LHCN-M2 (cell line): ENCODE results near the gene NUAK1. TPM values are rescaled to one million over a fixed set of nuclear protein-coding genes. Genes with fewer than 3 reads are reported as not detected.

ENCODE experiments used
- DNase-seq: peaks from one replicate; pipeline ENCODE4 v3.0.0-alpha.2; 2012; ENCODE audit warnings: low read depth
- total RNA-seq: library from RNA; depleted of rRNA; stranded (reverse); fragments of >200 nt; gene quantifications from 2 replicates; pipeline ENCODE4 v1.2.3, GENCODE V29; 2014

The NUAK1 gene
- total RNA-seq, 1 experiment from 2014 or later, result 6.0 TPM

DNA sequence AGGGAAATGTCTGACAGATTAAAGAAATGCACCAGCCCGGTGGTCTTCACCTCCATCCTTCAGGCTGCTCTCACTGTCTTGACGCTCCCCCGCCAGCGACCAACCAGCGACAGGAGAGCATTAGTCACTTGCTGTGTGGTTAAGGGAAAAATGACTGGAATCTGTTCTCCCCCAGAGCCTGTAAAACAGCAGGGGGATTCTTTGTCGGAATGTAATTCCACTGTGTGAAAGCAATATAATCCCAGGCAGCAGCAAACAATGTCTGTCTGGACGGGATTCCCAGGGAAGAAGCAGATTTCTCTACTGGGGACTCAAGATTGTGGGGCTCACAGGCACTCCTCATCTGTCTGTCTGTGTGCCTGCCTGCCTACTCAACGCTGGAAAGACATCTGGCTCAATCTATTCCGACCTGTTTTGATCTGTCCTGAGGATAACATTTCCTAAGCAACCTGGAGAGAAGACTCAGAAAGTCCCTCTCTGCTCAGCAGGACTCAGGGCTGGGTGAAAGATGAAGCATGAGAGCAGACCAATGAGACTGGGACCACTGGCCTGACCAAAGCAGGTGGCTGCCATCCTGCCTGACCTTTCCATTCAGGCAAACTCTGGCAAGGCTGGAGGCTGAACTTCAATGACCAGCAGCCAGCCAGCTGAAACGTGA is 54.6 kb downstream of the NUAK1 start:
- DNase-seq, result peak; percentile 85

DNA sequence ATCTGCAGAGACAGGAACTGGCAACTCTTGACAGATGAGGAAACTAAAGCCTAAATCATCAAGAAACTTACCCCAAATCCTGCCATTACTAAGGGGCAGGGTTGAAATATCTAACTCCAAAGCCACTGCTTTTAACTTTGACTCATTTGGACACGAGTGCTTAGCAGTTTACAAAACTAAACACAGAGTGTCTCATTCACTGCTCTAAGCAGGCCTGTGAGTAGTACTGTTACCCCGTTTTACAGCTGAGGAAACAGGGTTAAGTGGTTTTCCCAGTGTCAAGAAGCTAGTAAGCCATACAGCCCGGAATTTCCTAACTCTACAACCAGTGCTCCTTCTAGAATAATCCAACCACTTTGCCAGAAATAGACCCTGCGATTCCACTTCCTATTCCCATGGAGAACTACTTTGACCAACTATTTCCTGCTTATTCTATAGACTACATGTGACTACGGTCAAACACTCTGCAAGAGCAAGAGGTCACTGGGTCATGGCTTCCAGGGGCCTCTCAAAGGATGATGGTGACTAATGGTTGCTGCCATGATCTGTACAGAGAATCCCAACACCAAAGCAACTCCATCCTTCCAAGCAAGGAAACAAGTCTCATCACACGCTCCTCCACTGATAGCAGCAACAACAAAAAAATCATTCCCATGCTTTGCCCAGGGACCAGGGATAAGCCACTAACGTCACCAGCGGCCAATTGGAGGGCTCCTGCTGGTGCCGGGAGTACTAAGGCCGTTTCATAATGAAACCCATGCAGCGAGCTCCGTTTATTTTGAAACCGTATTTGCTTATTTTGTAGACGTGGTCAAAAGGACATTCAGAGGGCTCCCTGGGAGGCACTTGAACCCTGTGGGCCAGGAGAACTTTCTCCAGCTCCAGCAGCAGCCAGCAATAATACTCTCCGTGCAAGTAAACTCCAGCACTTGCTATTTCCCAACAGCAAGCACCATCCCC is 56.3 kb downstream of the NUAK1 start:
- DNase-seq, result no peak

DNA sequence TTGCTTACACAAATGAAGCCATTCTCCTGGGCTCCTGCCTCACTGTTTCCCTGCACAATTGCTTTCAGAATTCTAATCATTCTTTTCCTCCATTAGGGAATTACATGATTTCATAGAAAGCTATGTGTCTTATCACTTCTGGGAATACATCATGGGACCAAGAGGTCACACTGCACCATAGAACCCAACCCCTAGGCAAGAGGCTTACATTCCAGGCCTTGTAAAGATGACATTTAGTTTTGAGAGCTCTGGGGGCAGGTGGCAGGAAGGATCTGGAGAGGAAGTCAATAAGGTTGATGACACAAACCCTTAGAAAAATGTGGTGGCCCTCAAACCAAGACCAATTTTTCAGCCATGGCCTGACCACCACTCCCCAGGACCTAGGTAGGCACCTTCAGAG is 57.1 kb downstream of the NUAK1 start:
- DNase-seq, result peak; percentile 42

DNA sequence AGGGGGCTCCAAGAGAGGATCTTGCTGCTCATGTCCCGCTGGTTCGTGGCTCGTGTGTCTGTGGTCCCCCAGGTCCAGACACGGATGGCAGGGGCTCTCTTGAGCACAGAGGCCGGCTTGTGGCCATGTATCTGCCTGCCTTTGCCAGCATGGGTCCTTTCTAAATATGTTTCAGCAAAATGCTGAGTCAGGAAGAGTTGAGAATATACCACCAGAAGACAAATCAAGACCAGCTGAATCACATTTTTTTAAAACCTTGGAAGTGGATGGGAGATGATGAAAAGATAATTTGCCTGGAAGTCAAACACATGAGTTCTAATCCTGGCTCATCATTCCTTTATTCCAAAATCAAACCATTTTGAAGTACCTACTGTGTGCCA is 58.0 kb downstream of the NUAK1 start:
- DNase-seq, result no peak

DNA sequence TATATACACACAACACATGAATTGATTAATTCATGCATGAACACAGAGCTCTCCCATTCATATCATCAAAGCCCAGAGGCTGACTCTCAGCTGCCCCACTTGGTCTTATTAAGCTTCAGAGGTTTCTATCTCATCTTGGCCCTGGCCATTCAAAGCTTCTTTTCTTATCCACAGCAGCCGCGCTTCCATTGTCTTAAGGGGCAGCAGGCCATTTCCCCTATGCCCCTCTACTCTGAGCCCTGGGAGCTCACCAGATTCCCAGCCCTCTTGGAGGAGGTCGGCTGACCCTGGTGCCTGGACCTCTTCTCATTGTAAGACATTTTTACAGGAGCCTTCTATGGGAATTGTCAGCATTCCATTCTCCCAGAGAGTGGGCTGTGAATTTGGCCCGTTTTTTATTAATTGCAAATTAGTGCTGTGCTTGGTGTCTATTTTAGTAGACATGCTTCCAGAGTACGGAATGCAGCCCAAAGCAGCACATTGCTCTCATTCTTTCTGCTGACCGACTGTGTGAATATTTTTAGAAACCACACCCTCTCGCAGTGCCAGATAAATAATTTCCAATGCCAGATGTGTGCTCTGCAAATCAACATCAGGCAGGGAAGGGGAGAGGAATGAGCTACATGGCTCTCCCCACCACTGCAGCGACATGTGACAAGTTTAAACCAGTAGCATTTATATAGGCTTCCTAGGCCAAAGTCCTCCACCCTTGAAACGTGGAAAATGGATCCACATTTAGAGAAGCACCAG is 58.5 kb downstream of the NUAK1 start:
- peak; percentile 44 for DNase-seq

DNA sequence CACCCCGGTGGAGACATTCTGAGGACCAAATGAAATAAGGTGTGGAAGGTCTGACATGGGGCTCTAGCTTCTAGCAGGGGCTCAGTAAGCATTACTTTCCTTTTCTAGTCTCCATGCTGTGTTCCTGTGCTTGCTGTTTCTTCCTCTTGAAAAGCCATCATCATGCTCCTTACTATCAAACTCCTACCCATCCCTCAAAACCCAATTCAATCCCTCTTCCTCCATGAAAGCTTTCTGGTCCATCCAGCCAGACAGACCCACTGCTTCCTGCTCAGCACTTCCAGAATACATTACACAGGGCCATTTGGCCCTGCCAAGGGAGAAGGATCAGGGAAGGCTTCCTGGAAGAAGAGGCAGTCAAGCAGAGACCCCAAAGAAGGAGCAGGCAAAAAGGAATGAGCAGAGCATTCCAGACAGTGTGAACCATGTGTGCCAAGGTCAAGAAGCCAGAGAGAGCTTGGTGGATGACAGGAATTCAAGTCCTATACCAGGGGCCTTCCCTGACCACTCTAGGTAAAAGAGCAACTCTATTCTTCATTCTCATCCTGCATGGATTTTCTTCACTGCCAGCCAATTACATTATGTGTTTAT is 59.5 kb downstream of the NUAK1 start:
- no peak for DNase-seq

DNA sequence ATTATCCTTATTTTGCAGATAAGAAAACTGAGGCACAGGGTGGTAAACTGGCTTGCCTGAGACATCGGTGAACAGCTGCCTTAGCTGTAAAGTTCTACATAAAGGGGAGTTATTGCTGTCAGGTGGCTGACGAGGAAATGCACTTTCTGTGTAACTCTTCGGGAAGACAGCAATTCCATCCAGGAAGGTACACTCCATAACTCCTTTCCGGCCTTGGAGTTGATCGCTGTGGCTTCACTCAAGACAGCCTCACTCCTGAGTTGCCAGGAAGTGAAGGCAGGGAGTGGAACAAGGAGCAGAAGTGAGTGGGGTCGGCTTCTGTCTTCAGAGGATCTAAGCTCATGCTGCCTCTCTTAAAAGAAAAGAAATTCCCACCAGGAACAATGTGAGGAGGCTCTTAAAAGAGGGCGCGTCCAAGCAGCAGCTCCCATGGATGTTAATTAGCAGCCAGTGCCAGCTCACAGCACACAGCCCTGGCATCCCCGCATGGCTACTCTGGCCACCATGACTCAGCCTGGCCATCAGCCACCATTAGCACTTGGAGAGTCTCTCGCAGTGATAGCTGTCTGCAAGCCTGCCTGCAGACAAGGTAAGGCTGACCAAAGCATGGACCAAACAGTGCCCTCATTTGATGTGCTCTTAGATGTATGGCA is 60.3 kb downstream of the NUAK1 start:
- peak; percentile 80 for DNase-seq

DNA sequence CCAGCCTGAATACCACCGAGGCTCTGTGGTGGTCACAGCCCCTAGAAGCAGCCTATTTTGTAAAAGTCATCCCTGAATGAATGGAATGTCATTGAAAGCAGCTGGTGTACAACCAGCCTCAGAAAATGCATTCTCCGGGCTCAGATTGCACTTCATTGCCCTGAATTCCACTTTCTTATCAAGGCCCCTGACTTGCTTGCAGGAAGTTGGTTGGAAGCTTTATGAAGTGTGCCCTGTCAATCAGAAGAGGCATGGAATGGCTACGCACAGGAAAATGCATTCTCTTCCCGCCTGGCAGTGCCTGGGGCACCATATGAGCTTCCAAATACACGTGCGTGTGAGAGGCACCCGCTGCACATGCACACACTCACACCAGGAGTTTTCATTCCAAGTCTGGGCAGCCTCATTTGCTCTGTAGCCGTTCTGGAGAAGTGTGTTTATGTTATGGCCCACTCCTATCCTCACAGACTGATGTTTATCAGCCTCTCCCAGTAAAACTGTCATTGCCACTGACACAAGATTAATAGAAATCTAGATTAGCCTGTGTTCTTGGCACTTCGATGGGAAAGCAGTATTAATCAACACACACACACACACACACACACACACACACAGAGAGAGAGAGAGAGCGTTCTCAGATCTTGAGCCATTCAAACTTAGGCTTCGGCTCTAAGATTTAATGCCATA is 63.9 kb downstream of the NUAK1 start:
- peak; percentile 78 for DNase-seq

DNA sequence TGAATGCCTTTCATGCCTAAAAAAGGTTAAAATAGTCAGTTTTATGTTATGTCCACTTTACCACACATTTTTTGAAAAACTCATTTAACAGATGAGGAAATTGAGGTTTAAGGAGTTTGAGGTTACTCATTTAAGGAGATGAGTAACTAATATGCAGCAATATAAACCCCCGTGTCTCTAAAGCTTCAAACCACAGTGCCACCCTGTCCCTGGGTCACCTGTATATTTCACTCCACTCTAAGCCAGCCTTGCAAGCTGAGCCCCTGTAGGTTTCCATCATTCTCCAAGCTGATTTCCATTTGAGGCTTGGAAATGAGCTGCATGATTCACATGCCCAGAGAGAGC is 64.4 kb downstream of the NUAK1 start:
- DNase-seq, result no peak

DNA sequence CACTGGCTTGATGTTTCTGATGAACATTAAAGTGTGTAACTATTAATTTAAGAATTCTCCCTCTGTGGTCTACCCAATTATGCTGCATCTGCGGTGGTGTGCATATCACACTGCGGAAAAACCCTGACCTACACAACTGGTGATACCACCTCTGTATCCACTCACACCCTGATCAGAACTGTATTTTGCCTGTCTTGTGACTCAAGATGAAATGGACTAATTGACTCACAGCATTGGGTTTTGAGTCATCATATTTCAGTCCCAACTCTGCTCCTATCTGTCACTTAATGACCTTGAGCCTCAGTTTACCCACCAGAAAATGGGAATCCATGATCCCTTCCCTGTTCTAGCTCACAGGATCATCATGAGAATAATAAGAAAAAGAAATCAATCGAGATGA is 65.6 kb downstream of the NUAK1 start:
- DNase-seq, result no peak

DNA sequence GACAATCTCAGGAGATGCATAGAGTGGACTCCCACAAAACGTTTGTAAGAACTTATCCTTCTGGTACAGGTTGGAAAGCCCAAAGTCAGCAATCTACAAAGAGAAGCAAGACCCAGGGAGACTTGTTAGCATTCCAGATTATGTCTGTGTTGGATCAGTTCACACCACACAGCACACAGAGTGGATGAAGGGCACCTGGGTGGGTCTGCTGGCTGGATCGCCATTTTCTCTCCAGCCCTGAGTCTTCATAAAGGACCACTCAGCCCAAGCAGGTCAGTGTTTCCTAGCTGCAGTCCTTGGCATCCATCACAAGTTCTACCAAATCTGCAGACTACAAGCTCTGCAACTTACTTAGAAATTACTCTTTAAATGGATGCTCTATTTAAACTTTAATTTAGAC is 66.0 kb downstream of the NUAK1 start:
- DNase-seq, result no peak

DNA sequence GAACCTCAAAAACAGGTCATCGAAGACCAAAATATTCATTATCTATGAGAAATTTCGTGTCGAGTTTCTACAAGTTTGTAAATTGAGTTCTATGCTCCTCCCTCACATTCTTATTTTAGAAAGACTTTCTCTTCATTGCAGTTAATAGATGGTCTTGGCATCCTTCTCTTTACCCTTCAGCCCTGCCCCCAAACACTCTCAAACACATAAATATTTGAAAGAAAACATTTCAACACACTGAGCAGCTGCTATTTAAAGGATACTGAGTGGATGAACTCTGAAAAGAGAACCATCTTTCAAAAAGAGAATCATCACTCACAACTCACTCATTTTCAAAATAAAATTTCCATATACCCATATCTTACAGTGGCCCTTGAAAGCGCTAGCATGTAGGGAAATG is 67.1 kb downstream of the NUAK1 start:
- DNase-seq, result peak; percentile 33

DNA sequence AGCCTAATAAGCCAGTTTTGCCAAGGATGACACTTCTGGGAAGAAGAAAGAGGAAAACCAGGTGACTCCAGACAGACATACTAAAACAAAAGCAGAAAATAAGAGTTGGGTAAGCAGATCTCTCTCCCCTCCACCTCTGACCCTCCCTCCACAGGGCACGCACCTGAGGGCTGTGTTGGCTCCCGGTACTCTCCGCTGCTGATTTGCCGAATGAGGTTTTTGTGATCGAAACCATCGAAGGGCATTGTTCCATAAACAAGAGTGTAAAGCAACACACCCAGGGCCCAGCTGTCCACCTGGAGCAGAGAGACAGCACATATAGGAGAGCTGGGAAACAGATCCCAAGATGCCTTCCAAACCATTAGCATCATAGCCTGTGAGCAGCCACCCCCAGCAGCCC is 68.1 kb downstream of the NUAK1 start:
- no peak for DNase-seq

DNA sequence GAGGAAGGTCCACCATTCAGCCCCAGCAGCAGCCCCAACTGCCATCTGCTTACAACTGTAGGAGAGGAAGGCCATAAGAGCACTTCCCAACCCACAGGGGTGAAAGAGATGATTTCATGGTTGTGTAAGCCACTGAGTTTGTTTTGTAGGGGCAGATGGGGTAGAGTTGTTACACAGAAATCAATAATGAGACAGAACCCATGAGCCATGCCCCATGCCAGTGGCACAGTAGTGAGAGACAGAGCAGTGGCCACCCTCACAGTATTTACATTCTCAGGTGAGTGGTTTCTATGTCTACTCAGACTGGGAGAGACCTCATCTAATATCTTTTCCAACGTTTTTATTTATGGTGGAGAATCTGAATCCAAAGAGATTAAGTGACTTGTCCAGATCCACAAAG is 68.6 kb downstream of the NUAK1 start:
- no peak for DNase-seq

DNA sequence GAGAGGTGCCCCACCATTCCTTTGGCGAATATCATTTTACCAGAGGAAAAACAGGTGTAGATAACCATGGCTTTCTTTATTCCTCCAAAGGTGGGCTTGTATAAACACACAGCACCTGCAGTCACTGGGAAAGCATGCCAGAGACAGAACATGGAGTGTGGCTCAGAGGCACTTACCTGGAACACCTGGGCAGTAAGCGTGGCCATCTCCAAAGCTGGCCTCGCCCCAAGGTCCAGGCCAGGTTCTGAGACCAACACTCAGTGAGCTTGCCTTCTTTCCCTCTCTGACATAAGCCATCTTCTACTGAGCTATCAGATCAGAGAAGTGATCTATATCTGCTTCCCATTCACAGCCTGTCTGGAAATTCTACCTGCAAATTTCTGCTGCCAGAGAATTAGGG is 70.5 kb downstream of the NUAK1 start:
- no peak for DNase-seq

DNA sequence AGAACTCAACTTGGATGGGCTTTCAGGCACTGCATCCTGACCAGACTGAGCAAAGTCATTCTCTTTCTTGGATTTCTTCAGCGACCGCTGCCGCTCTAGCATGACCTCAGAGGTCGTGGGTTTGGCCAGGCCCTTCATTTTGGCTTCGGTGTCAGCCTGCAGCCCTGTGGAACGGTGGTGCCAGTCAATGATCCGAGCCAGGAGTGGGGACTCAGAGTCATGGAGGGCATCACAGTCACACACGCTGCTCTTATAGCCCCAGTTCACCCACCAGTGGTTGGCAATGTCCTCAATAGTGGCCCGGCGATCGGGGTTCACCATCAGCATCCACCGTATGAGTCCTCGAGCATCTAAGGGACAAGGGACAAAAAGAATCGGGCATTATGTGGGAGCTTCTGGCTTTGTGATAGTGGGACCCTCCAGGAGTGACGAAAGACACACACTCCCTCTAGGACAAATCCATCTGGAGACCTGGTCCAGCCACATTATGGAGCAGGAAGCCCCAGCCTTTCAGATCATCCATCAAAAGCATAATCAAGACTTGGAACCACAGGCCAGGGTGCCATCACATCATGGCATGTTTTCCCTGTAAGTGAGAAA is 71.0 kb downstream of the NUAK1 start:
- no peak for DNase-seq

DNA sequence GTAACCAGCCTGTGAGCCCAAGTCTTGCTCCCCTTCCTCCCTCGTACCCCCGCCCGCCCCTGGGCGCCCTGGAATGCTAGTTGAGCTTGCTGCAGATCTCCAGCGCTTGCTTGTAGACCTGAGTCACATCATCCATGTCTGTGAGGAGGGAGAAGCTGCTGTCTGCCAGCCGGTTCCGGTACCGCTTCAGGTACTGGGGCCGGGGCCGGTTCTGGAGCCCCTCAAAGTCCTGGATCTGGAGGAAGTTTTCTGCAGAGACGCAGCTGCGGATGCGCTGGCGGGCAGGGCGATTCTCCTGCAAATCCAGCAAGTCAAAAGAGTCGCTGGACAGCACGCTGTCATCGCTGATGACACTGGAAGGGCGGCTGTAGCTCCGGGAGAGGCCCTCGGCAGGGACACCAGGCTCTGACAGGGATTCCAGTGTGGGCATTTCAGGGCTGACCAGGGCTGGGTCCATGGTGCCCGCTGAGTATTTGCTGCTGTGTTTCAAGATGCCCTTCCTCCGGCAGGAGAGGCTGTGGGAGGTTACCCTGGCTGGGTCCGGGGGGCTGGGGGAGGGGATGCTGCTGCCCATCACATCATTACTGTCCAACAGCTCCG is 71.9 kb downstream of the NUAK1 start:
- no peak for DNase-seq

DNA sequence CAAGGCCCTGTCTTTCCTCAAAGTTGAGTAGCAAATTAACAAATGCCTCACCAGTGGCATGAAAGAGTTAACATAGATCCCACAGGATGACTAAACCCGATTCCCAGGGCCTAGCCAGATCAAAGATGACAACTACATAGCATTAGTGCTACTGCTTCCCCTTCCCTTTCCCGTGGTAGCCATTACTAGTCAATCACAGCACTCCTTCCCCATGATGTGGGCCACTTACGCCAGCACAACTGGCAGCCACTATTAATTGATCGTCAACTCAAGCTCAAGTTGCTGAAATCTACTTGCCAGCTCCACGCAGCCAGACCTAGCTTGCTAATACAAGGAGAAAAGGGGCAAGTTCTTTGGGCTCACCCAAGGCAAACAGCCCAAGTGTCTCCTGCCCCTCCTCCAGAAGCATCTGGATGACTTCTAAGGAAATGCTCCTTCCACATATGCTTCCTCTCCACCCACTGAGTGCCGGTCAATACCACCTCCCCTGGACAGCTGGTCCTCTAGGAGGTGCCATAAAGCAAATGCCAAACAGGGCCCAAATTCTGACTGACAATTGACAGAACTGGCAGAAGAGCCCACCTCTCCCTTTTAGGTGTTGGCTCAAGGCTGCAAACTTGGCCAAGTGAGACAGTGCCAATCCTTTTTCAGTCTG is 72.6 kb downstream of the NUAK1 start:
- no peak for DNase-seq

DNA sequence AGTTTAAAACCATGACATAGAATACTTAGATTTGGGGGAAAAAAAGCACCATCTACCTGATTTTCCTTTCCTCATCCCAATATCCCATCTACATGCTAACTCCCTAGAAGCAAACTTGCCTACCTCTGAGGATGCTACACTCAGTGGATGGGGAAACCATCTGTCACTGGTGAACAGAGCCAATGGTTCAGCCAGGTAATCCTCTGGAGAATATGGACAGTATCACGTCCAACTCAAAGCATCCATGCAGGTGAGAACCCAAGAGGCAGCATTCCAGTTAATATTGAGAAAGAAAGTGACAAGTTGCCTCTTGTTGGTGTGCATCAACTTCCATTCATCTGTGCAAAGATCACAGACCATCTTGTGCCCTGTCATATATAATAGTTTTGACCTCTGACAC is 73.2 kb downstream of the NUAK1 start:
- DNase-seq, result no peak

DNA sequence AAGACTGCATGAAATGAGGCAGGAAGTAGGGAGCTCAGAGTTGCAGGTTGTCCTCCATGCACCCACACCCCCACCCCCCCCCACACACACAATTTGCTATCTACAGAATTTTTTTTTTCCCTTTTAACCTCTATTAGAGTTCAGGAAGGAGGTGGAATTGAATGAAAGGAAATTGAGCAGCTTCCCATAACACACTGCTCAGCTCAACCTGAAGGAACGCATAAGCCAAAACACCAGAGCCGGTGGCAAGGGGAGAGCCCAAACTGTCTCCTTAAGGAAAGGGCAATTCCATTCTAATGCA is 74.1 kb downstream of the NUAK1 start:
- DNase-seq, result no peak
